ENCODE measurements around the gene SECISBP2. TPM values are rescaled to one million over a fixed set of nuclear protein-coding genes. Genes with fewer than 3 reads are reported as not detected.
A peak's percentile ranks its signal among the peaks of the same experiment; 100 is the strongest.

SECISBP2 gene
- total and polyA plus RNA-seq, 2 of the 13 experiments (the other 11 are each of a cell fraction or from before 2014, with no cell fraction given) = 32.4 to 38.0 TPM

DNA sequence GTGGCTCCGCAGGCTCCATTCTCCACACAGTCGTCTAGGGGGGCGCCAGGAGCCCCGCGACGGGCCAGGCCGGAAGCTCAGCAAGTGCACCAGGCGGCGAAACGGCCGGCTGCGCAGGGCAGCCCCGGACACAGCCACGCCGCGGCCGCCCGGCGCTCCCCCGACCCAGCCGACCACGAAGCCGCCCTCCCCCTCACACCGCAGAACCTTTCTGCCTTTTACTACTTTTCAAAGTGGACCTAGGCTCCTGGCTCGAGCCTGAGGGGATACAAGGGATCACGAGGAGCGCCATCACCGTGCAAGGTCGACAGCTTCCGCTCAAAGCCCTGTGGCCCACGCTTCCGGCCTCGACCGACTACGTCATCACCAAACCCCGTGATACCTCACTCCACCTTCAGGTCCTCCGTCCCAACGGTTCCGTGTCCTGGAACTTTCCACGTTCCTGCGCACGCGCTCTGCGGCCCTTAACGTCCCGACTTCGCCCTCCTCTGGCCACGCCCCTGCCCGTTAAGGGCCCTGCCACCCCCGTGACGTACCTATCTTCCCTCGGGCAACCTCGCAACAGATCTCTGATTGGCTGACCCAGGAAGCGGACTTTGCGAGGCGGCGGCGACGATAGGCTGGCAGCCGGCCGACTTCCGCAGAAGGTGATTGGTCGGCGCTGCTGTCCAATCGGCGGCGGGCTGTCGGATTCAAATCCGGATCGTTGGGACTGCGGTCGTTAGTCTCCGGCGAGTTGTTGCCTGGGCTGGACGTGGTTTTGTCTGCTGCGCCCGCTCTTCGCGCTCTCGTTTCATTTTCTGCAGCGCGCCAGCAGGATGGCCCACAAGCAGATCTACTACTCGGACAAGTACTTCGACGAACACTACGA is 7.6 kb upstream of the SECISBP2 start, which contains the start of gene CKS2 (continued):
- TF ChIP-seq GTF3A (CRISPR knock-in tag; conservative IDR thresholded peaks at IDR 0.05) (no peak), POLR2A (IDR thresholded peaks at IDR 0.05; ENCODE audit: insufficient read depth in 1 of 2, low read depth in 2 of 2, low read length in 2 of 2) (peak; percentile 93 to 99), FOXA3 (CRISPR knock-in tag; IDR thresholded peaks at IDR 0.05) (peak; percentile 24), ATF7 (IDR thresholded peaks at IDR 0.05) (peak; percentile 95), ATF7 (CRISPR knock-in tag; IDR thresholded peaks at IDR 0.05) (peak; percentile 89), ZFP1 (CRISPR knock-in tag; IDR thresholded peaks at IDR 0.05) (no peak), SNAI1 (CRISPR knock-in tag; IDR thresholded peaks at IDR 0.05; ENCODE audit: borderline replicate concordance) (no peak), SKIL (CRISPR knock-in tag; IDR thresholded peaks at IDR 0.05; ENCODE audit: borderline replicate concordance) (peak; percentile 42; the same call in 1 of the 2 replicates), ZNF782 (CRISPR knock-in tag; IDR thresholded peaks at IDR 0.05; ENCODE audit: borderline replicate concordance) (peak; percentile 53; the same call in 1 of the 2 replicates), EZH2 (conservative IDR thresholded peaks at IDR 0.05; ENCODE audit: low read depth, low read length) (no peak), ZNF7 (CRISPR knock-in tag; IDR thresholded peaks at IDR 0.05) (no peak), ZSCAN5A (CRISPR knock-in tag; IDR thresholded peaks at IDR 0.05; ENCODE audit: borderline replicate concordance) (no peak), KDM6A (CRISPR knock-in tag; IDR thresholded peaks at IDR 0.05; ENCODE audit: low read depth) (no peak), CREB1 (IDR thresholded peaks at IDR 0.05) (peak; percentile 99), CREB1 (CRISPR knock-in tag; IDR thresholded peaks at IDR 0.05) (peak; percentile 95), ZNF543 (CRISPR knock-in tag; IDR thresholded peaks at IDR 0.05) (peak; percentile 62), ZBTB21 (CRISPR knock-in tag; IDR thresholded peaks at IDR 0.05) (peak; percentile 97), FOSL2 (CRISPR knock-in tag; IDR thresholded peaks at IDR 0.05) (no peak), ZNF670 (CRISPR knock-in tag; IDR thresholded peaks at IDR 0.05; ENCODE audit: borderline replicate concordance) (0 out of 2 replicates have a peak, but pooled peaks have one; percentile 12), AKAP8 (CRISPR knock-in tag; IDR thresholded peaks at IDR 0.05) (no peak), ZNF580 (CRISPR knock-in tag; IDR thresholded peaks at IDR 0.05; ENCODE audit: borderline replicate concordance, low read depth) (no peak), ZNF746 (CRISPR knock-in tag; IDR thresholded peaks at IDR 0.05) (peak; percentile 68)
- TF ChIP-seq, protein P1, sequence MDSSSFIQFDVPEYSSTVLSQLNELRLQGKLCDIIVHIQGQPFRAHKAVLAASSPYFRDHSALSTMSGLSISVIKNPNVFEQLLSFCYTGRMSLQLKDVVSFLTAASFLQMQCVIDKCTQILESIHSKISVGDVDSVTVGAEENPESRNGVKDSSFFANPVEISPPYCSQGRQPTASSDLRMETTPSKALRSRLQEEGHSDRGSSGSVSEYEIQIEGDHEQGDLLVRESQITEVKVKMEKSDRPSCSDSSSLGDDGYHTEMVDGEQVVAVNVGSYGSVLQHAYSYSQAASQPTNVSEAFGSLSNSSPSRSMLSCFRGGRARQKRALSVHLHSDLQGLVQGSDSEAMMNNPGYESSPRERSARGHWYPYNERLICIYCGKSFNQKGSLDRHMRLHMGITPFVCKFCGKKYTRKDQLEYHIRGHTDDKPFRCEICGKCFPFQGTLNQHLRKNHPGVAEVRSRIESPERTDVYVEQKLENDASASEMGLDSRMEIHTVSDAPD (CRISPR knock-in tag; IDR thresholded peaks at IDR 0.05) = peak; percentile 49; the same call in 1 of the 2 replicates
- TF ChIP-seq, protein P2, sequence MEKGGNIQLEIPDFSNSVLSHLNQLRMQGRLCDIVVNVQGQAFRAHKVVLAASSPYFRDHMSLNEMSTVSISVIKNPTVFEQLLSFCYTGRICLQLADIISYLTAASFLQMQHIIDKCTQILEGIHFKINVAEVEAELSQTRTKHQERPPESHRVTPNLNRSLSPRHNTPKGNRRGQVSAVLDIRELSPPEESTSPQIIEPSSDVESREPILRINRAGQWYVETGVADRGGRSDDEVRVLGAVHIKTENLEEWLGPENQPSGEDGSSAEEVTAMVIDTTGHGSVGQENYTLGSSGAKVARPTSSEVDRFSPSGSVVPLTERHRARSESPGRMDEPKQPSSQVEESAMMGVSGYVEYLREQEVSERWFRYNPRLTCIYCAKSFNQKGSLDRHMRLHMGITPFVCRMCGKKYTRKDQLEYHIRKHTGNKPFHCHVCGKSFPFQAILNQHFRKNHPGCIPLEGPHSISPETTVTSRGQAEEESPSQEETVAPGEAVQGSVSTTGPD (CRISPR knock-in tag; IDR thresholded peaks at IDR 0.05) = no peak
